ENCODE measurements around the gene MTAP.
A peak's percentile ranks its signal among the peaks of the same experiment; 100 is the strongest.

MTAP gene

DNA sequence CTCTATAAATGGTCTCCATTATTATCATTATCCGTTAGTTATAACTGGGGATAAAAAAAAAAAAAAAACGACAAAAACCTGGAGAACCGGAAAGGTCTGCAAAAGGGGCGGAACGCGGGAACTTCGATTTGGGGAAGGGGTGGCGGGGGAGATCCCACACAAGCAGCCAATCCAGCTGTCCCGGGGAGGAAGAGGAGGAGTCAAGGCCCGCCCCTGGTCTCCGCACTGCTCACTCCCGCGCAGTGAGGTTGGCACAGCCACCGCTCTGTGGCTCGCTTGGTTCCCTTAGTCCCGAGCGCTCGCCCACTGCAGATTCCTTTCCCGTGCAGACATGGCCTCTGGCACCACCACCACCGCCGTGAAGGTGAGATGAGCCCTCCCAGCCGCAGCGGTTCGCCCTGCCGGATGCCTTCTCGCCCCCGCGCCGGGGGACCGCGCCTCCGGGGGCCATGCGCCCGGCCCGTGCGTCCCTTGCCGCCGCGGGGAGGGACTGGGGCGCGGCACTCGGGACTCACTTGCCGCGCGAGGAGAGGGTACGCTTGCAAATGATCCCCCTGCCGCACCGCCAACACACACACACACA is at the start of gene MTAP:
Gene MTAP, plus strand, starts transcription at position 219 of the 583 bp plus-strand sequence. Its CDS starts 113 bp downstream, at position 332.
- DNase-seq: peak; percentile 82

DNA sequence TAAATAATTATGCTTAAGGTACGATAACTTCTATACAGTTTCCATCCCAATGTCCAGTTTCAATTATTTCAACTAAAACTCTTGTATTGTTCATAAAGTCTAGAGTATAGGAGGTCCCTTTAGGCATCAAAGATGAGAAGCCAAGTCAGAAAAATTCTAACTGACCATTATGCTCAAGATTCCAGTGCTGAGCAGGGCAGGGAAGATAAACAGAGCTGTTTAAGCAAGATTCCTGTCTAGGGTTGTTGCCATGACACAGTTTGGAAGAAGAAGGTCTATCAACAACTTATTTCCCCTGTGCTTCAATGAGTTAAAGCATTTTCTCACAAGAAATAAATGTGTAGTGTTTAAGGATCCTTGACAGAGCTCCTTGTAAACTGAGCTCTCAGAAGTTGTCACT is 48.9 kb upstream of the MTAP start:
- DNase-seq: no peak

DNA sequence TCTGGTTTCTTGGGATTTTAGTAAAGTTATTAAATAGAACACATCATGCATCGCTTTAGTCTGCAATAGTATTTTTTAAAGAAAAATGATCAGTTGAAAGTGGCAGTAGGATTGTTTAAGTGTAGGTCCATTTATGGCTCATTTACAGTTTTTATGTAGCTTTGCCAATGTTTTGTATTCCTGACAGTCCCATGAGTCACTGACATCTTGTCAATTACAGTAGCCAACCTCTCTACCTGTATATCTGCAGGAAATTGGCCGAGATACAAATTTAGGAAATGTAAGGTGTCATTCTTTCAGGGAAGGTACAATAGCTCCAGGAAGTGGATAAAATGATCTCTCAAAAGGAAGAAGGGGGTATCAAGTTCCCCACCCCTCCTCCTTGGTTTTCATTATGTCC is 47.7 kb upstream of the MTAP start:
- DNase-seq: no peak

DNA sequence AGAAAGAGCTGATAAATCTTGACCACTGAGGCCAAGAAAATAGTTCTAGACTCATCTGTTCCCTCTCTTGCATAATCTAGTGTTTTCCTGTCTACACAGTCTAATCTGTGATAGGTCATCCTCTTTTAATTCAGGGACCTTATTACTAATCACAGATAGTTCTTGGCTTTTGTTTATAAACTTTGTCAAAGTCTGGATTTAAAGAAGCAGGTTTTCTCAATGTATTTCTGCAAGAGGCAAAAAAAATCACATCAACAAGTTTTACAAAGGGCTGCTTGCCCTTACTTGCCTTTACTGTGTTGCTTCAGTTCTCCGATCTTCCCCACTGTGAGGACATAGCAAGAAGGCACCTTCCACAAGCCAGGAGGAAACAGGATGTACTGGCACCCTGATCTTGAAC is 43.9 kb upstream of the MTAP start:
- no peak for DNase-seq

DNA sequence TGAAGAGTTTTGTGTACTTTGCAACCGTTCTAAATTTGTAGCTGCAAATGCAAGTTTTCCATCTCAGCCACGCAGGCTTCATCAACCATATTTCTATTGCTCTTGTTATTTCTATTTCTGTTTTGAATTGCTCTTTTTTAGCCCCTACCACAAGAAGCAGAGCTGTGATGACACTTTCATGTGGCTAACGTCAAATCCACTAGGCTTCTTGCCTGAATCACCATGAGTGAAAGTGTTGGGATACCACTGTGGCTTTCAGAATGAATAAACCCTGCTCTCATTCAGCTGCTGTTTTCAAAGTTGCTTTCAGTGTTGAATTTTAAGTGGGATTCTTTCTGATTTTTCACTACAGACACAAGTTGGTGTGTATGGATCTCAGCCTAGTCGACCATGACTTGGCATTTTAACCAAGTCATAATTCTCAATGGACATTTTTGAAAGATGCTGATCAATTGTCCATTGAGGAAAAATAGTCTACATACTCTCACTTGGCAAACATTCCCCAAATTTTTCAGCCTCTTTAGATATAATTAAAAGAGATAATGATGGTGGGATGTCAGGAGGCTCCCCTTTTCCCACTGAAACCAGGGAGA is 41.0 kb upstream of the MTAP start:
- no peak for DNase-seq

DNA sequence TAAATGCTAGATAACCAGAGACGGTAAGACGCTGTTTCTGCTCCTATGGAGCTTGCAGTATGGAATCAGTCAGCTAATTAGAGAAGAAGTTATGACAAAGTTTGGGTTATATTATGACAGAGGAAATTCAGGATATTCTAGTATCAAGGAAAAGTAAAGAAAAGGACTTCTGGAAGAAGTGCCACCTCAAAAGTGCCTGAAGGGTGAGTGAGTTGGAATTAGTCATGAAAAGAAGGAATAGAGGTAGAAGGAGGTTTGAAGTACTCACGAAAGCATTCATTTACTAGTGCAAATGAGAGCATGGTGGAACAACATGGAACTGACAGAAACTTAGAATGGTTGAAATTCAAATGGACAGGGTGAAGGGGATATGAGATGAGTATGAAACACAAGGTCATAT is 40.4 kb upstream of the MTAP start:
- no peak for DNase-seq

DNA sequence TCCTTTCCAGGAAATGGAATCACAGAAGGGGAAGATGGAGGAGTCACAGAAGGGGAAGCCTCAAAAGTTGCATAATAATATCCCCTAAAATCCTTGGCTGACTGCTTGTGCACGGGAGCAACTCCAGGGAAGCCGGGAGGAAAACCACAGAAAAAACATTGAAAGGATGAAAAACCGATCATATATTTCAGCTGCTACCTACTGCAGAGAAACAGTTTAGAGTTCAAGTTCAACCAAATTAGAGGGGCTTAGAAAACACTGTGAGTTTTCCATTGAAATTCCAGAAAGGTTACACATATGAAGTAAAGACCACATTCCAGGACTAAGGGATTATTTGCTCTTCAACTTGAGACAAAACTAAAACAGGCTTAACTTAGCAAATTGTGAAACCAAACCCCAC is 37.6 kb upstream of the MTAP start:
- DNase-seq: no peak

DNA sequence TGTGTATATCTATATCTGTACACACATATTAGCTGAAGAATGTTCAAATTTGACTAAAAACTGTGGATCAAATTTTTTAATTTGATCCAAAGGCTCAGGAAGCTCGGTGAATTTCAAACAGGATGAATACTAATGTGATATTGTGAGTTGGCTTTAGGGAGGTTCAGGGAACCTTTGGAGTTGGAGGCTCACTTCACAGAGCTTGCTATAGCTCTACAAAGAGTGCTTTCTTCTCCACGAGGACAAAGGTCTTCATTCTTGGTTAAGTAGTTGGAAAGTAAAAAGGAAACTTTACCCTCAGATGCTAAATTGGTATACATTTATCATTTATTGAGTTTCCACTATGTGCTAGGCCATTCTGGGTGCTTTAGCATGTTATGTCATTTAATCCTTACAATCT is 36.3 kb upstream of the MTAP start:
- no peak for DNase-seq

DNA sequence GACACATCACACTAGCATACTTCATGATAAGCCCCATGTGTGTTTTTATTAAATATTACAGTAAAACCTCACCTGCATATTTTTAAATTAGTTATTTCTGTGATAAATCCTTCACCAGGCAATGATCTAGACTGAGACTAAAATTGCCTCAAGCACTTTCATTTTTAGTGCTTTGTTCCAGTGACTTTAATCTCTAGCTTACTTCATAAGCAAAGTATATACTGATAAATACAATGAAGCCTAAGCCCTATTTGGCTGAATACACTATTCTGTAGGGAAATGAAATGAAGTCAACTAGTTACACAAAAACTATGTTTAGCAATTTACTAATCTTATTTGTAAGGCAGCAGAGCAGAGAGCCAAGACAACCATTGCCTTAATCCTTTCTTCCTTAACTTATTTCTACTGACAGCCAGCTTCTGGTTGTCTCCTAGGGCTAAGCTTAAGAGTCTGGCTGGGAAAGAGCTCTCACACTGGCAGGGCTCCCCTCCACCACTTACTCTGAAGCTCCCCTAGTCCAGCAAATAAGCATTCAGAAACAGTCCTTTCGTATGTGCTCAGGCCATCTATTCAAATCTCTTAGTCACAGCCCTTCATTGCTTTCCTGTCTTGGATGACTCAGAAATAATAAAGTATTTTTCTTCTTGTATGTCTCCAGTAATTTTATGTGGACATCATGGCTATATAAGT is 31.4 kb upstream of the MTAP start:
- DNase-seq: no peak

DNA sequence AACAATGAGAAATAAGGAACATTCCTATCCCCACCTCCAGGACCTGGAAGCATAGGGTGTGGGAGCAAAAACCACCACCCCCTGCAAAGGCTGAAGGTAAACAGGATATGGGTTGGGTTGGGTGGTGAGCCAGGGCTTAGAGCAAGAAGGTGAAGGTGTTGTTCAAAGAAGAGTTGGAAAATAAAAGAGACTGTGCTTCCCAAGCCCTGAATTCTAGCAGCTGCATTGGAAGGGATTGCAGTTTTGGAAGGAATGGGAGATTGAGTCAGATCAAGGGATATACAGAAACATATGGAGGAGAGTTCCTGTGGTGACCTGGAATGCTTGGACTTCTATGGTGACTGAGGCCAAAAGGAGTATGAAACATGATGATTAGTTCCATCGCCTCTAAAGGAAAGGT is 24.7 kb upstream of the MTAP start:
- no peak for DNase-seq

DNA sequence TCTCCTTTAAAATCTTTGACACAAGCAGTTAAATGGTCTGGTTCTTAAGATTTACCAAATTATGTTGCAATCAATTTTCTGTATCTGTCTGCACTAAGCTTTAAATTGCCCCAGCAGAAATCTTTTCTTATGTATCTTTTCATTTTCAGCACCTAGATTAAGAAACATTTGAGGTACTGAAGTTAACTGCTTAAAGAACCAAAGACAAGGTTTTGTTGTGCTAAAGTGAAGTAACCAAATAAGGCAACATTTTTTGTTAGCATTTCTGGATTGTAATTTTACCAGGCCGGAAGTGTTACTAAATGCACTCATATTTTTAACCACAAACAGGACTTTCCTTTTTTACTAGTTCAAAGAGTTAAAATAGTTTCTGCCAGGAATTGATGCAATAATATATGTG is 24.1 kb upstream of the MTAP start:
- no peak for DNase-seq

DNA sequence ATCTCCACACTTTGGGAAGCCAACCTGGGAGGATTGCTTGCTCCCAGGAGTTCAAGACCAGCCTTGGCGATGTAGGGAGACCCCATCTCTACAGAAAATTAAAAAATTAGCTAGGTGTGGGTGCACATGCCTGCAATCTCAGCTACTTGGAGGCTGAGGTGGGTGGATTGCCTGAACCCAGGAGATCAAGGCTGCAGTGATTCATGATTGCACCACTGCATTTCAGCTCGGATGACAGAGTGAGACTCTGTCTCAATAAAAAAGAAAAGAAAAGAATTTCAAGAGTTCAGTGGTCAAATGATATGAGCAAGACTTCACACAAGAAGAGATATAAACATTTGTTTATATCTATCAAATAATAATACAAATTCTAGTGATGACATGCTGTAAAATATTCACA is 23.0 kb upstream of the MTAP start:
- no peak for DNase-seq

DNA sequence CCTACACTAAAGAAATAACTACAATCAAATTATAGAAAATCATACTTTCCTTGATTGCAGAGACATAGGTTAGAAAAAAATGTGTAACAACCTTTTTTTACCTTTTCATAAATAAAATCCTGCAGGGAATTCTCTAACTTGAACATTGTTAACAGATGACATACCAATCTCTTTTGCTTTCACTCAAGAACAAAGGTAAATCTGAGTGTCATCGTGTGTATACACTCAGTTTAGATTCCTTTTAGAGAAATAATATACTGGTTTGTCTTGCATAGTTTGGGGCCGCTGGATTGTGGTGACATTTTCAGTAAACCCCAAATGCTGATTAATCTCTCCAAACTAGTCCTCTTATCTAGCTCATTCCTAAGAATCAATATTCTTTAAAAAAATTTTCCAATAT is 20.8 kb upstream of the MTAP start:
- DNase-seq: no peak

DNA sequence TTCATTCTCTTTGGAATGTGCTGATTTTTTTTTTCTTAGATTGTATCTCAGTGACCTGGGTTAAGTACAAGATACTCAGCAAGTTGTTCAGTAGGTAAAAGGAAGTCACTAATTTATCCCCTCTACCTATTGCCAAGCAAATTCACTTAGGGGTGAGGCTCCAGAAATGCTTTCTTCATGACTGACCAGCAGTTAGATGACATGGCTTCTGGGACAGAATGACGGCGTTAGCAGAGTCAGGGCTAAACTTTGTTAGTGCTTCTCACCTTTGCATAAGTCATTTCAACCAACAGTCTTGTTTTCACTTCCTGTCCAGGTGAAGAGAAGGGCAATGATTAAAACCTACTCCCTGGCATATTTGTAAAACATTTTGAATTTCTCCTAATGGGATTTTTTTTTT is 20.2 kb upstream of the MTAP start:
- no peak for DNase-seq

DNA sequence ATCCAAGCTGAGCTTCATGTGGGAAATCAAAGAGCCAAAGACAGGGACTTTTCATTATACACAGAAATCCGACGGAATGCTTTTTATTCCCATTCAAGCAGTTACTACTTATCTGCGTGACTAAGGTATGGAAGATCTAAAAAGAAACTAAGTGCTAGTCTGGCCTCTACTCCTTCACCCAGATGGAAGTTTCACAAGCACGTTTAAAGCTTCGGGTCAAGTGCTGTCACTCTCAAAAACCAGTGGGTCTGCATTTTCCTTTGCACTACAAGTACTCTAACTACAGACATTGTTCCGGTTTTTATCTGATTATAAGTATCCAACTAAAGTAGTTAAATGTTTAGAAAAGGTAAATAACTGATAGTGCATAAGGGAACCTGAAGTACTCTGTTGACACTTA is 13.7 kb upstream of the MTAP start:
- DNase-seq: no peak

DNA sequence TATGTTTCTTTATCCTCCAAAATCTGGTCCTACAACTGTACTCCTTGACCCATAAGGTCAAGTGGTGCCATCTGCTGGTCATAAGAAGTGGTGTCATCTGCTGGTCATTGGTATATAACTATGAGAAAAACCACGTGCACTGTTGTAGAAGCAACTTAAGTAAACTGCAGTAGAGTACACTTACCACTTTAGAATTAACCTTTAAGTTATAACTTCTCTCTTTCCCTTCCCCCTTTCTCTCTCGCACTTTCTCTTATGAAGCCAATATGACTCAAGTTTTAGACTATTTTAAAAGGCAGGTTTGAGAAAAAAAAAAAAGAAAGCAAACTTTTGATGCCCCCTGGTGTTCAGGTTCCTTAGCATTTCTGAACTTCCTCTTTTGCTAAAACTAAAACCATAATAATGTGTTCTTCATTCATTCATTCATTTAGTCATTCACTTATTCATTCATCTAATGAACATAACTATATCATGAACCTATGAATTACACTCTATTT is 12.8 kb upstream of the MTAP start:
- peak; percentile 67 for DNase-seq

DNA sequence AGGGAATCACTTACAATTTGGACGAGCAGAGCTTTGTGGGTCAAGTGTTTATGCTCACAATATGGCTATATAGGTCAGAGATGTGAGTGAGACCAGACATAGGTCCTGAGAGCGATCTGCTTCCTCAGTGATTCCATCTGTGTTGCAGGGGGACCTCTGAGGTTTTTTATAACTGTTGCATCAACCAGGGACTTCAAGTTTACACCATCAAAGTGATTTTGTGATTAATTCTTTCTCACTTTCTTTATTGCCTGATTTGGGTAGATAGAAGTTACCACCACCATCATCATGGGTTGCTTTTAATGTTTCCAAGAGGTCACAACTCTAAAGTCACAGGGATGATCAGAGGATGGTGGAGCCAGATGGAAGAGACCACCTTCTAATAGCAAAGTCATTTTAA is 7.0 kb upstream of the MTAP start:
- DNase-seq: no peak

DNA sequence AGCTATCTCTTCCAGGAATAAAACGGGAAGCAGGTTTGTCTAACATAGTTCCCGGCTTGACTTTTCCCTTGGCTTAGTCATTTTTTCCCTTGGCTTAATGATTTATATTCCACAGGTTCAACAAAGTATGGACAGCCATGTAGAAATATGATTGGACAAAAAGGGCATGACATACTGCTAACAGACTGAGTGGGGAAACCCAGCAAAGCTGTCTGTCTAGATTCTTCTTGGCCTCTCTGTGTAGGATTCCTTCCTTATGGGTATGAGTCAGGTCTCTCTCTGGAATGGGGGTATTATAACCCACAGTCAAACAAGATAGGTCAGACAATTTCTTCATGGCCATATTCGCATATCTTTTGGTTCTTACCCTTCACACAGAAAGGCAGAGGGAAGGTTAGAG is 5.7 kb upstream of the MTAP start:
- DNase-seq: no peak

DNA sequence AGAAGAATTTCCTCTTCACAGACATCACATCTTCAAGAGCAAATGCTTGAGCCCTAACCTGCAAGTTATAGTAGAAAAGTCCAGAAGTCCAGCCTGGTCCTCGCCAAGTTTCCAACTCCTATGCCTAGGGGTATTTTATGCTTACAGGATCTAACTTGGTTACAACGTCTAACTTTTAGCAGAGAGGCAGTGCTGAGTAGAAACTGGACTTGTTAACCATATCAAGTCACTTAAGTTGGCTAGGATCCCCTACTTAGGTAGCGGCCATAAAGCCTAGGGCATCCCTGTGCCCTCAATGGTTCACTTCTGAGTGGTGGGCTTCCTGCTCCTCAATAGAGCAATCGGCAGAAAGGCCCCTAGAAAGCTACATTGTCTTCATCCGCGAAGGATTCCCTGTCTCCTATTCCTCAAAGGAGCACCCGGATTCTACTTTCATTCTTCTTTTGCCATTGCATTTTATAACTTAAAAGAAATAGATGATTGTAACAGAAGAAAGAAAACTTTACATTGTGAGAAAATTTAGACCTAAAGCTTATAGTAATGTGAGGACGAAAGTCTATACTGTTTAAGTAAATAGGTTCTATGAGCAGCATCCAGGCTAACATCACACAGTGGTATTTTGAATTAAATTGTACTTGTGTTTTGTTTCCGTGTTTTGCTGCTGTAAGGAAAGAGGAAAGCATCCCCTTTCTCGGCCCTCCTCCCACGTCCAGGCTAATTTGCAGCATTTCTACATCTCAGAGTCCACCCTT is 1.3 kb upstream of the MTAP start:
- no peak for DNase-seq

DNA sequence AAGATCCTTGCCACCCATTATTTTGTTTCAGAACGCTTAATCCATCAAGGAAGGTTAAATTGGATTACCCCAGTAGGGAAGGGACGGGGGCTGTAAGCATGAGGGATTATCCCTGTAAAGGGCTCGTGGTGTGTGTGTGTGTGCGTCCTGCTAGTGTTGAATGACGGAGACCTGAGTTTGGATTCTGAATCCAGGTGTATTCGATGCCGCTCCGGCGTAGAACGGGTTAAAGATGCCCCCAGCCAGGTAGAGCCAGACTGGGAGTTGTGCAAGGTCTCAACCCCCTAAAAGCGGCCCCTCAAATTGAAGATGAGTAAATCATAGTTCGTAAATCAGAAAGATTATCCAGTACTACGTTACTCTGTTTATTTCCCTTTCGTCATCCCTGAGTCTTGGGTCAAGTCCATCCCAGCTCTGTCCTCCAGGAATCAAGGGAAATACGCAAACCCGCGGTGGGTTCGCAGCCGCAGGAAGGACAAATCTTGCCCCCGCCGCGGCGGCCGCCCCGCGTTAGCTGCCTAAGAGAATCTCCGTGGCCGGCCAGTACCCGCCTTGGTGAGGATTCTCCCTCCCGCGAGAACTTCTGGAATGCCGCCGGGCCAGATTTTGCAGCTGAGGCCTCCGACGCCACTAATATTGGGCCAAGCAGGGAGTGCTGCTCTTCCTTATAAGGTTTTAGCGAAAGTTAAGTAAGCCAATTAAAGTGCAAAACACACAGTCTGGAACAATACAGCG is 586 bp upstream of the MTAP start:
- DNase-seq: no peak

DNA sequence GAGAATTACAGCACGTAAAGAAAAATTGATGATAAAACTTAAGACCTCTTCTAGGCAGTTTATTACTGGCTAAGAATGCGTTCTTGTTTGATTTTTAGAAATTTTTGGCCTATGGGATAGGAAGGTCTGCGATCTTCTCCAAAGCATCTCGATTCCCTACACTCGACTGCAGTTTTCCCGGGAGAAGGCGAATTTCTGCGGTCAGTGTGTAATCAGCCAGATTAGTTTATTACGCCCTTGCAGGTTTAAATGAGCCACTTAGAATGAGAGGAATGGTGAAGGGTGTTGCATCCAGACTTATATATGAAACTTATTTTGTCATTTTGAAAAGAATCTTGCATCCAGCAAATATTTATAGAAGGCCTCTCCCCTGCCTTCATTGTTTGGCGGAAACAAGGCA is 1.2 kb downstream of the MTAP start:
- DNase-seq: no peak

DNA sequence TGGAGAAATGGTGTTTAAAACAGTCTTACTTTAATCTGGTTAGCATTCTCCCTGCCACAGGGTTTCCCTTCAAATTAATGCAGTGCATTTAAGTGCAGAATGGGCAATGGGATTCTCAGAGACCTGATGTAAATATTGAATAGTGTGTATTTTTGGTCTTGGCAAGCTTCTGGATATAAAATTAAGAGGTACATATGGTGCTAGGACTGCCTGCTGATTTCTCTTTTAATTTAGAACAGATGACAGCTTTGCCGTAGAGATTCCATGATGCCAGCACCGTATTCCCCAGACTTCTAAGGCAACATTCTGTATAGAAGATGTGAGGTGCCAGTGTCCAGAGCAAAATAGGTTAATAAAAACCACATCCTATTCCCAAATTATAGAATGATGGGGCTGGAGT is 1.9 kb downstream of the MTAP start:
- no peak for DNase-seq

DNA sequence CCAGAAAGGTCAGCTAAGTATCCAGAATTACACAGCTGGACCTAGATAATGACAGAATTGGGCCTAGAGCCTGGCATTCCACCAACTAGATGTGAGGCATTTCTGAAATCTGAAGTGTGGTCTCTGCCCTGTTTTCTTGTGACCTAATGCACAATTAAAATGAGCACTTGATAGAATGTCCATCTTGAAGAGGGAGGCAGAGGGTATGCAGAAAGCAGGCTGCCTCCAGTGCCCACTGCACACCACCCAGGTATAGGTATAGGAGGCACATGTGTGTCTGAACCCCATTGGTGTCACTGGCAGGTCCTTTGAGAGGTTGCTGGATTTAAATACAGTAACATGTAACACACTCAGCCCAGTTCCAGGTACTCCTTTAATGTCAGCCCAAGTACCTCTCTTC is 2.4 kb downstream of the MTAP start:
- no peak for DNase-seq

Data from NCI-H2081 treated with DMSO at 0.1 percent for 48 hours (cell line).